HG03520 (cell line): ENCODE measurements around the gene PDE6D.
"Not testable (repeated sequence)": the region's sequence is repeated elsewhere in the genome, so short reads cannot be mapped to it uniquely, and the experiment has no call there.

Source experiments
- ATAC-seq: cut with Tn5 transposase; IDR thresholded peaks from one replicate; pipeline ENCODE4 v1.9.1; 2021; ENCODE audit warnings: mild to moderate bottlenecking, moderate library complexity; ENCODE audit not compliant: unreplicated experiment

The PDE6D gene

GRCh38 chr2:231780123-231780908 is 766 bp downstream of the PDE6D start:
- no peak for ATAC-seq

- no peak for ATAC-seq
Observed at GRCh38 chr2:231769170-231770136, 11.6 kb downstream of the PDE6D start.

- no peak for ATAC-seq
Observed at GRCh38 chr2:231765496-231765929, 15.6 kb downstream of the PDE6D start.

GRCh38 chr2:231764760-231765159 is 16.3 kb downstream of the PDE6D start:
- no peak for ATAC-seq

- no peak for ATAC-seq
Observed at GRCh38 chr2:231764124-231764523, 17.0 kb downstream of the PDE6D start.

GRCh38 chr2:231761735-231762134 is 19.3 kb downstream of the PDE6D start:
- no peak for ATAC-seq

- ATAC-seq = no peak
Observed at GRCh38 chr2:231752061-231752460, 29.0 kb downstream of the PDE6D start.

GRCh38 chr2:231751042-231751815 is 29.9 kb downstream of the PDE6D start:
- no peak for ATAC-seq

GRCh38 chr2:231749016-231749415 is 32.1 kb downstream of the PDE6D start:
- ATAC-seq = not testable (repeated sequence)

- ATAC-seq = not testable (repeated sequence)
Observed at GRCh38 chr2:231748153-231748896, 32.8 kb downstream of the PDE6D start.

GRCh38 chr2:231745303-231746038 is 35.6 kb downstream of the PDE6D start:
- no peak for ATAC-seq

- no peak for ATAC-seq
Observed at GRCh38 chr2:231743376-231744116, 37.5 kb downstream of the PDE6D start.

- no peak for ATAC-seq
Observed at GRCh38 chr2:231737761-231738160, 43.3 kb downstream of the PDE6D start.

- no peak for ATAC-seq
Observed at GRCh38 chr2:231732604-231733003, 48.5 kb downstream of the PDE6D start.

GRCh38 chr2:231727621-231728020 is 53.5 kb downstream of the PDE6D start:
- no peak for ATAC-seq

GRCh38 chr2:231726276-231726675 is 54.8 kb downstream of the PDE6D start:
- no peak for ATAC-seq

- no peak for ATAC-seq
Observed at GRCh38 chr2:231725476-231725875, 55.6 kb downstream of the PDE6D start.

GRCh38 chr2:231722721-231723307 is 58.3 kb downstream of the PDE6D start:
- ATAC-seq = no peak
